SK-N-MC (cell line): ENCODE data around the gene PPM1L.

Source experiments
- DNase-seq: peaks from one replicate; pipeline ENCODE4 v3.0.0-alpha.2; 2011; ENCODE audit warnings: low read depth, low spot score
- H3K27ac ChIP-seq: fragments of 200-600 bp; sonication (generic); 2 replicates; pipeline ENCODE4 v1.5.1; 2016; ENCODE audit warnings: mixed run types
- H3K36me3 ChIP-seq: fragments of 200-600 bp; sonication (generic); 2 replicates; pipeline ENCODE4 v1.6.1; 2017; ENCODE audit warnings: antibody characterized with exemption, low read length, mixed read lengths; ENCODE audit not compliant: insufficient read depth
- H3K4me3 ChIP-seq: fragments of 200-600 bp; sonication (generic); 2 replicates; pipeline ENCODE4 v1.5.1; 2016
- H3K9ac ChIP-seq: fragments of 200-600 bp; sonication (generic); 2 replicates; pipeline ENCODE4 v1.8.0; 2017; ENCODE audit warnings: mixed run types, mixed read lengths; ENCODE audit not compliant: insufficient read length
- H3K9me3 ChIP-seq: fragments of 200-600 bp; sonication (generic); 2 replicates; pipeline ENCODE4 v1.6.1; 2017; ENCODE audit warnings: low read depth, mild to moderate bottlenecking, antibody characterized with exemption, low read length, moderate library complexity, mixed read lengths
- EZH2 ChIP-seq: fragments of 200-600 bp; sonication (generic); IDR thresholded peaks from one replicate; pipeline ENCODE4 v1.6.1; 2017; ENCODE audit warnings: antibody characterized with exemption
- FOXP2 ChIP-seq: optimal IDR thresholded peaks from 2 replicates; pipeline ENCODE3; 2011; ENCODE audit warnings: mild to moderate bottlenecking, moderate library complexity; ENCODE audit not compliant: insufficient read depth; ENCODE audit errors: extremely low read length, control extremely low read depth
- POLR2AphosphoS5 ChIP-seq: IDR thresholded peaks from 2 replicates; pipeline ENCODE4 v1.6.1; 2012; ENCODE audit warnings: mild to moderate bottlenecking, low read depth, low read length, borderline replicate concordance

Gene PPM1L

DNA sequence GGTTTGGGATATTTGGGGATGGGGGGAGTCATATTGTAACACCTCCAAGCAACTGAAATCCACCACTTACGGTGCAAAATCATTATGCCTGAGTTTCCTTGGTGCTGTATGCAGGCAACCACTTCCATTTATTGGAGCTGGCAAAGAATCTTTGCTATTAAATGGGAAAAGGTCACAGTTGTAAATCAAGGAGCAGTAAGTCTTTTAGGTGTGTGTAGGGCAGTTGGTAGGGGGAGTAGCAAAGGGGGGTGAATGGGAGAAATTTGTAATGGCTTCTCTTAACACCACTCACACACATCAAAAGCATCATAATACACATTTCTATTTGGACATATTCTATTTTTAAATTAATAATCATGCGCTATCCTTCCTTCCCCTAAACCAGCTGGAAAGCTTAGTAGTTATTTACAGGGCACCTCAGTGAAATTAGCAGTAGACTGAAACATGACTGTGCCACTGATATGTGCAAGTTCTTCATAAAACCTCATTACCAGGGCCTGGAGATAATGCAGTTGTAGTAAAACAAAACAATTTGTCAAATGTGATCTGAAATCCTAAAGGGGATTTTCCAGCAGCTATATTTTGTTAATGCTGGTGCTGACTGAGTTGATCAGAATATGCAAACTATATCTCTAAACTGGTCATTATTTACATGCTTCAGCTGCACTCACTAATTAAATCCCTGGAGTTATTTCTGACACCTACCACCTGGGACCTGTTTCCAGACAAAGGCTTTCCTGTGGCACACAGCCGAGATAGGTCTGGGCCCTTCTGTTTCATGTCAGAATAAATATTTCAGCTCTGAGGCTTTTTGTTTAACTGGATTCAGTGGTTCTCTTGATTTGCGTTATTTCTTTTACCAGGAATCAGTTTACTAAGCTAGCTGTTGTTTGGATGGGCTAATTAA lies 259.1 kb downstream of the PPM1L start:
- H3K36me3 ChIP-seq: no peaks in the 10 kb centered on the region
- no peaks in the 10 kb centered on the region for H3K9me3 ChIP-seq
- no peak for DNase-seq
- TF ChIP-seq EZH2: no peak
- no peak for TF ChIP-seq POLR2AphosphoS5
- no peak for TF ChIP-seq FOXP2
- H3K27ac ChIP-seq: no peak overlapping the region
- no peak overlapping the region for H3K4me3 ChIP-seq
- no peak overlapping the region for H3K9ac ChIP-seq

DNA sequence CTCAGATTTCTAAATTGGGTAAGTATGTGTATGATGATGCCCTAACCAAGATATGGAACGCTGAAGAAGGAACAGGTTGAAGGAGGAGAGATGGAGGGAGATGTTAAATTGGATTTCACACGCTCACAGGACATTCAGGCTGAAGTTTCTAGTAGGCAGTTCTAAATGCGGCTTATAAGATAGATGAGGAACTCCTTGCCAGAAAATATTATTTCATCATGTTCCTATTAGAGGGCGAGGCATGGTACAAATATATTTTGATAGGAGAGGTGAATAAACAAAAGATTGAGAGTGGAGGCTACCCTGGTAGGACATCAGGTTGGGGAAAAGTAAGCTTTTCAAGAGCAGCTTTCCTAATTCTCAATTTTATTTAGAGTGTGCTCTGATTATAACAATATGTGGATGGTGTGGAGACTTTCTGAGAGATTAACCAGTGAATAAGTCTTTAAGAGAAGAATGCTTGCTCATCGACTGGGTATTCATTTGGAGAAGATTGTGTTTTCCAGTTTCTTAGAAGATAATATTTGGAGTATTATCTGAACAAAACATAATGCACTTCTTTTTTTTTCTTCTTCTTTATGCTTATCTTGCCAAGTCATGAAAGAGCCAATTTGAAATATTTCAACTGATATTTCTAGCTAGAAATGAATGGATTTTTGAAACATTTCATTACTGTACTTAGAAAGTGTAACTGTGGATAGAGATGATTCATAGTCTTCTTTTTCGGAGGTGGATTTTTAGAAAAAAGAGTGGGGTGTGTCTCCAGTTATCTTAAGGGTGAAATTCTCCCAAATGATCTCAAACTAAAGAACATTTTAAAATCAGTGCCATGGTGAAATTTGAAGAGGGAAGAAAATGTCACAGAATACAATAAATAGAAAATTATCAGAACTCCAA lies 260.6 kb downstream of the PPM1L start:
- Histone ChIP-seq H3K36me3 (no peaks in the 10 kb centered on the region), H3K9me3 (no peaks in the 10 kb centered on the region), H3K27ac (no peak overlapping the region), H3K9ac (no peak overlapping the region), H3K4me3 (no peak overlapping the region)
- TF ChIP-seq POLR2AphosphoS5 (no peak), FOXP2 (no peak), EZH2 (no peak)
- DNase-seq: no peak

DNA sequence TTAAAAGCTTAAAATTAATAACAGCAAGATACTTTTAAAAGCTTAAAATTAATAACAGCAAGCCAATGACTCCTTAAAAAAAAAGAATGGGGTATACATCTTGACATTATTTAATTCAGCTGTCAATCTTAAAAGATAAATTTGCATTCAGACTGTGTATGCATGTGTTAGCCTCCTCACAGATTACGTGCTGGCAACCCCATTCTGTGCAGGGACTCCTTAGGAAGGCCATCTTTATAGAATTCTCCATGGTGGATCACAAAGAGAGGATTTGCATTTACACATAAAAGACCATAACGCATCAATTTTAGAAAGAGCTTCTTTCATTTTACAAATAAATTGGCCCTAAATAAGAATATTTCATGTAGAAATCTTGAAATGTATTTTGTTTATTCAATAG lies 261.9 kb downstream of the PPM1L start:
- Histone ChIP-seq H3K27ac (no peak overlapping the region), H3K9me3 (peaks cover 2% of the 10 kb centered on the region; the same call in 1 of the 2 replicates), H3K4me3 (no peak overlapping the region), H3K36me3 (no peaks in the 10 kb centered on the region), H3K9ac (no peak overlapping the region)
- TF ChIP-seq EZH2: no peak
- TF ChIP-seq FOXP2: no peak
- no peak for TF ChIP-seq POLR2AphosphoS5
- no peak for DNase-seq

DNA sequence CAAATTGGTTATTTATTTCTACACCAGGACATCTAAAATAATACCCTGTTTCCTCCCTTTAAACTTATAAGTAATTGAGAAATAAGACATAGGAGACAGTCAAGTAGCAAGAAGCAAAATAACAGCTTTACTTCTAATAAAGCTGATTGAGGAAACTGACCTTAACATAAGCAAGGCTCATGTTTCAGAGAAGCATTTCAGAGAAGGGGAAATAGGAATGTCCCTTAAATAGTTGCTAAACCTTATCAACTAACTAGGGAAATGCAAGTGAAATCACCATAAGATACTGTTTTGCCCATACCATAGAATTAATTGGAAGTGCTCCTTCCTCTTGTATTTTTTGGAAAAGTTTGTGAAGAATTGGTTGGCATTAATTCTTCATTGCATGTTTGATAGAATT lies 264.2 kb downstream of the PPM1L start:
- H3K9ac ChIP-seq: no peak overlapping the region
- DNase-seq: no peak
- no peaks in the 10 kb centered on the region for H3K36me3 ChIP-seq
- peaks cover 10% of the 10 kb centered on the region for H3K9me3 ChIP-seq
- no peak overlapping the region for H3K4me3 ChIP-seq
- no peak overlapping the region for H3K27ac ChIP-seq
- TF ChIP-seq EZH2 (no peak), FOXP2 (no peak), POLR2AphosphoS5 (no peak)

DNA sequence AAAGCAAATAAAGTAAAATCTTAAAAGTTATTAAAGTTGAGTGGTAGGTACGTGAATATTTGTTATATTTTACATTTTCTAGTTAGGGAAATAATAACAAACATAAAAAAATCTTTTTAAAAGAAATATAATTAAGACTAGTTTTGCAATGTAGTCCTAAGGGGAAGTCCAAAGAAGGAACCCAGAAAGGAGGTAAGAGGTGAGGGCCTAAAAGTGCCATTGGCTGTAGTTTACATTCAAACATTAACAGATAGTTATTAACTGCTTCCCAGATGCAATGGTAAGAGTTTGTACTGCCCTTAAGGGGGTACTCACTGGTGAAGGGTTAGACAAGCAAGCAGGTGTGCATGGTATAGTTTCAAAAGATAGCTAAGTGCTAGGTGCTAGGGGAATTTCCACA lies 269.9 kb downstream of the PPM1L start:
- no peak for DNase-seq
- no peak overlapping the region for H3K9ac ChIP-seq
- peaks cover 10% of the 10 kb centered on the region for H3K9me3 ChIP-seq
- no peak overlapping the region for H3K4me3 ChIP-seq
- H3K36me3 ChIP-seq: no peaks in the 10 kb centered on the region
- H3K27ac ChIP-seq: no peak overlapping the region
- TF ChIP-seq FOXP2 (no peak), EZH2 (no peak)

DNA sequence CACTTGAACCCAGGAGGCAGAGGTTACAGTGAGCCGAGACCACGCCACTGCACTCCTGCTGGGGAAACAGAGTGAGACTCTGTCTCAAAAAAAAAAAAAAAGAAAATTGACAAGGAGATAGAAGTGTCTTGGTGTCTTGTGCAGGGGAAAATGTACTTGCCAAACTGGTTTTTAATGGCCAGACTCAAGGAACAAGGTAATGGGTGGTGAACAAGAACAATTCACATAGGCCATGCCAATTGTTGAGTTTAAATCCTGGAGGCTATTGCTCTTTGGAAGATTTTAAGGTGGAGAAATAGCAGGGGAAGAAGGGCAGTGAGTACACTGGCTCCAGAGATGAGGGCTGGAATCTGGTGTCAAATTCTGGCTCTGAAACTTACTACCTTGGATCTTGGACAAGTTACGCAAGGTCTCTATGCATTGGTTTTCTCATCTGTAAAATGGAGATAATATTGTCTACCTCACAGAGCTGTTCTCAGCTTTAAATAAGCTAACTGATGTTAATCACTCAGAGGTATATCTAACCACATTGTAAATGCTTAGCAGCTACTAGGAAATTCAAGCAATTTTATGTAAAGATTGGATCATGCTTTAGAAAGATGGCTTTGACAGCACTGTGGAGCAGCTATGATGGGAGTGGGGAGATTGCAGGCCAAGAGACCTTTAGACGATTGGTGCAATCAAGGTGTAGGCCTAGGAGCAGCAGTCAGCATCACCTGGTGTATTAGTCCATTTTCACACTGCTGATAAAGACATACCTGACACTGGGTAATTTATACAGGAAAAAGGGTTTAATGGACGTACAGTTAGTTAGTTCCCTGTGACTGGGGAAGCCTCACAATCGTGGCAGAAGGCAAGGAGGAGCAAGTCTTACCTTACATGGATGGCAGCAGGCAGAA lies 270.8 kb downstream of the PPM1L start:
- no peak for DNase-seq
- H3K4me3 ChIP-seq: no peak overlapping the region
- no peak for TF ChIP-seq EZH2
- no peak for TF ChIP-seq POLR2AphosphoS5
- no peak for TF ChIP-seq FOXP2
- H3K36me3 ChIP-seq: no peaks in the 10 kb centered on the region
- no peak overlapping the region for H3K27ac ChIP-seq
- H3K9ac ChIP-seq: no peak overlapping the region
- H3K9me3 ChIP-seq: peaks cover 10% of the 10 kb centered on the region

DNA sequence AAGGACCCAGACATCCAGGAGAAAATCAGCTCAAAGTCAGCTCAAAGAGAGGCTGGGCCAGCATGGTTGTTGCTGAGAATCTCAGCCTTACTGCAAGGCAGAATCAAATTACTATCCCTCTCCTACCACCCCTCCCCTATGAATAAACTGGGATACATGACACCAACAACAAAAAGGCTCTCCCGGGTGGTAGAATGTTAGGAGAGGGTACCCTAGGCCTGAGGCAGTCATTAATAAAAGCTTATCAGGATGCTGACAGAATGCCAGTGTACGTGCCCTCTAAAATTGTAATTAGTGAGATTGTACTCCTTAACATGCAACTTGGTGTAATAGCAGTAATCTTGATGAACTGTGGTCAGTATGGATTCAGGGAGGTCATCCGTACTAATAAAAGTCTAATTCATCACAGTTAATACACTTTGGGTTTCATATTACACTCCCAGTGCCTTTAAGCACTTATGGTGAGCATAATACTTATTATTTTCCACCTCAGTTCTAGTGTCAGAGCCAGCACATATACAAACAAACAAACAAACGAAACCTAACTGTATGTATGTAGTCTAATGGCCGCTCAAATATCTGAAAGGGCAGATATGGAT lies 272.6 kb downstream of the PPM1L start:
- H3K9me3 ChIP-seq: 0 out of 2 replicates have a peak, but pooled peaks cover 1% of the 10 kb centered on the region
- H3K9ac ChIP-seq: no peak overlapping the region
- DNase-seq: no peak
- no peak overlapping the region for H3K4me3 ChIP-seq
- H3K27ac ChIP-seq: no peak overlapping the region
- no peaks in the 10 kb centered on the region for H3K36me3 ChIP-seq
- TF ChIP-seq FOXP2 (no peak), EZH2 (no peak), POLR2AphosphoS5 (no peak)
